ENCODE results near the gene TNNT3. TPM values are rescaled to one million over a fixed set of nuclear protein-coding genes. Genes with fewer than 3 reads are reported as not detected.

Gene TNNT3
- total RNA-seq, 4 donors from 2014 or later: 1.5 to 12.9 (median 4.8) TPM

DNA sequence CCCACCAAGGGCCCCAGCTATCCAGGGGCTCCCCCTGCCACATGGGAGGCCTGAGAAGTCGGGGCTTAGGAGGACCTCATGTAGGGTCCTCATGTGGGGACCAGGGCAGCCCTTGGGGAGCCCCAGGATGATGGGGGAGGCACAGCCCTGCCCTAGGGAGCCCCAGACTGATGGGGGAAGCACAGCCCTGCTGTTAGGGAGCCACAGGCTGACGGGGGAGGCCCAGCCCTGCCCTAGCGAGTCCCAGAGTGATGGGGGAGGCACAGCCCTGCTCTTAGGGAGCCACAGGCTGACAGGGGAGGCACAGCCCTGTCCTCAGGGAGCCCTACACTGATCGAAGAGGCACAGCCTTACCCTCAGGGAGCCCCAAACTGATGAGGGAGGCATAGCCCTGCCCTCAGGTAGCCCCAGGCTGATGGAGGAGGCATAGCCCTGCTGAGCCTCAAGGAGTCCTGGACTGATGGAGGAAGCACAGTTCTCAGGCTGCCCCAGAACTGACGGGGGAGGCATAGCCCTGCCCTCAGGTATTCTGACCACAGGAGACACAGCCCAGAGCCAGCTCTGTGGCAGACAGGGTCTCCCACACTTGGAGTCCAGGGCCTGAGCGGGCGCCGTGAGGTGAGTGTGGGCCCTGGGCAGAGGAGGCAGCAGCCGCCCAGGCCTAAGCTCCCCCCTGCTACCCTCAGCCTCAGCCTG, 38.6 kb upstream of the TNNT3 start:
- DNase-seq (ENCODE audit: low spot score in 2 of 2): peak in 1 of 2 donors; percentile 61
- H3K4me3 ChIP-seq: no peak overlapping the region
- peaks cover 27% of the 10 kb centered on the region for H3K36me3 ChIP-seq
- TF ChIP-seq CTCF (IDR thresholded peaks at IDR 0.05): no peak
- TF ChIP-seq POLR2AphosphoS5 (IDR thresholded peaks at IDR 0.05): no peak
- TF ChIP-seq POLR2A (IDR thresholded peaks at IDR 0.05): no peak
- TF ChIP-seq EP300 (IDR thresholded peaks at IDR 0.05): no peak
- peaks cover 66% of the 10 kb centered on the region for H3K4me1 ChIP-seq
- no peaks in the 10 kb centered on the region for H3K27me3 ChIP-seq
- peak overlapping the region; percentile 90 for H3K27ac ChIP-seq
- WGBS: 87% methylated on average over 3 of the region's 9 CpGs
- H3K9me3 ChIP-seq: no peaks in the 10 kb centered on the region

DNA sequence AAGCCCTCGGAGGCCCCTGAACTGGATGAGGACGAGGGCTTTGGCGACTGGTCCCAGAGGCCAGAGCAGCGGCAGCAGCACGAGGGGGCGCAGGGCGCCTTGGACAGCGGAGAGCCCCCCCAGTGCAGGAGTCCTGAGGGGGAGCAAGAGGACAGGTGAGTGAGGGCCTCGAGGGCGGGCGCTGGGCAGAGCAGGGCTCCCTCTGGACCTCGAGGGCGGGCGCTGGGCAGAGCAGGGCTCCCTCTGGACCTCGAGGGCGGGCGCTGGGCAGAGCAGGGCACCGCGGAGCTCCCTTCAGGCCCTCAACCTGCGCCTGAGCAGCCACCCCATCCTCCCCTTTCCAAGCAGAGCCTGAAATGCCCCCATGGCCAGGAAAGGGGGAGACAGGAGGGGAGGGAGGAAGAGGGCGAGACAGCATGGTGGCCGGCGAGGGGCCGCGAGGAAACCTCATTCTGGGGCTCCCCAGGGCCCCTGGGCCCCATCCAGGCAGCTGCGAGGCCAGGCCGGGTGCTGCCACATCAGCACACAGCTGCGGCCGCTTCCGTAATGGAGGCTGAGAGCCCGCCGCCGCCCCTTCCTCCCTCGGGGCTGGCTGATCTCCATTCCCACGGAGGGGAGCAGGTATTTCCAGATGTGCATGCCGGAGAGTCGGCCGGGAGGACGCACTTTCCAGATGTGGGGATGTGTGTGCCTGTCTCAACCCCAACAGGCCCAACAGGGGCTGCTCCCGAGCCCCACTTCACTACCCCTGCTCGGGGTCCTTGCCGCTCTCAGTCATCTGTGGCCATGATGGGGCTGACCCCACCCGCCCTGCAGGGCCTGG, 37.9 kb upstream of the TNNT3 start:
- H3K36me3 ChIP-seq: peaks cover 35% of the 10 kb centered on the region
- TF ChIP-seq EP300 (IDR thresholded peaks at IDR 0.05) (no peak), POLR2A (IDR thresholded peaks at IDR 0.05) (no peak), CTCF (IDR thresholded peaks at IDR 0.05) (no peak), POLR2AphosphoS5 (IDR thresholded peaks at IDR 0.05) (no peak)
- H3K4me3 ChIP-seq: no peak overlapping the region
- peak; percentile 73 to 82 for DNase-seq (ENCODE audit: low spot score in 2 of 2)
- H3K9me3 ChIP-seq: no peaks in the 10 kb centered on the region
- WGBS: 45% methylated on average over 18 of the region's 43 CpGs
- H3K27ac ChIP-seq: peak overlapping the region; percentile 90
- H3K27me3 ChIP-seq: no peaks in the 10 kb centered on the region
- H3K4me1 ChIP-seq: peaks cover 58% of the 10 kb centered on the region

GRCh38 chr11:1882265-1883238, 37.0 kb upstream of the TNNT3 start:
- Histone ChIP-seq H3K9me3 (no peaks in the 10 kb centered on the region), H3K4me1 (peaks cover 53% of the 10 kb centered on the region), H3K36me3 (peaks cover 42% of the 10 kb centered on the region), H3K27me3 (no peaks in the 10 kb centered on the region), H3K4me3 (no peak overlapping the region), H3K27ac (peak overlapping the region; percentile 90)
- peak; percentile 75 to 89 for TF ChIP-seq CTCF (IDR thresholded peaks at IDR 0.05)
- TF ChIP-seq EP300 (IDR thresholded peaks at IDR 0.05): no peak
- 28% methylated on average over 3 of the region's 23 CpGs for WGBS
- DNase-seq (ENCODE audit: low spot score in 2 of 2): peak; percentile 85 to 86

DNA sequence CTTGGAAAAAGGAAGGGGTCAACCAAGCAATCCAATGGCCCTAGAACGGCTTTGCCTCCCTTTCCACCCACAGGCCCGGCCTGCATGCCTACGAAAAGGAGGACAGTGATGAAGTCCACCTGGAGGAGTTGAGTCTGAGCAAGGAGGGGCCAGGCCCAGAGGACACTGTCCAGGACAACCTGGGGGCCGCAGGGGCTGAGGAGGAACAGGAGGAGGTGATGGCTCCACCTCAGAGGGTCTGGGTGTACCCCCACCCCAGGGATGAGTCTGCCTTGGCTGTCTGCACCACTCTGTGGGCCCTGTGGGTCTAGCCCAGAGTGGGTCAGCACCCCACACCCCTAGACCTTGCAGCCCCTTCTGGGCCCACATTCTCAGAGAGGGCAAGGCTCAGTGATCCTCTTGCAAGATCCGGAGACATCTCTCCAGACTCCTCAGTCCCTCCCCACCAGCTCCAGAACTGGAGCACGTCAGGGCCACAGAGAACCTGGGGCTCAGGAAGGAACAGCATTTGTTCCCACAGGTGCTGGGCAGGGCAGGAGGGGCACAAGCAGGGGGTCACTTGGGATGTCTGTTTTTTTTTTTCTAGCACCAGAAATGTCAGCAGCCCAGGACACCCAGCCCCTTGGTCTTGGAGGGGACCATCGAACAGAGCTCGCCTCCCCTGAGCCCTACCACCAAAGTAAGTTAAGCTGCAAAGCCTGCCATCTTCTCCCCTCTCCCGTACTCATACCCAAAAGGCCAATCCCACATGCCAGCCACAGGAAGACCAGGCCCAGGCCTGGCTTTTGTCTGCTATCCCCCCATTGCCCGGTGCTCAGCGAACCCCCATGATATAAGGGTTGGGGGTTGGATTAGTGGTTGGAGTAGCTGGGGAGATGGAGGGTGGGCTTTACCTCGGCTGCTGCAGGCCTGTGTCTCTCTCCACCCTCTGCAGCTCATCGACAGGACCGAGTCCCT, 35.9 kb upstream of the TNNT3 start:
- Histone ChIP-seq H3K4me1 (peaks cover 53% of the 10 kb centered on the region), H3K36me3 (peaks cover 51% of the 10 kb centered on the region), H3K9me3 (no peaks in the 10 kb centered on the region), H3K27ac (no peak overlapping the region), H3K27me3 (no peaks in the 10 kb centered on the region), H3K4me3 (no peak overlapping the region)
- DNase-seq (ENCODE audit: low spot score in 2 of 2): peak in 1 of 2 donors; percentile 79
- 83% methylated on average over 10 of the region's 14 CpGs for WGBS
- TF ChIP-seq POLR2AphosphoS5 (IDR thresholded peaks at IDR 0.05) (no peak), CTCF (IDR thresholded peaks at IDR 0.05) (no peak), EP300 (IDR thresholded peaks at IDR 0.05) (no peak), POLR2A (IDR thresholded peaks at IDR 0.05) (no peak)
